Measurements from ENCODE around the gene LTB4R.
"Not testable (repeated sequence)": the region's sequence is repeated elsewhere in the genome, so short reads cannot be mapped to it uniquely, and the experiment has no call there.

The LTB4R gene

DNA sequence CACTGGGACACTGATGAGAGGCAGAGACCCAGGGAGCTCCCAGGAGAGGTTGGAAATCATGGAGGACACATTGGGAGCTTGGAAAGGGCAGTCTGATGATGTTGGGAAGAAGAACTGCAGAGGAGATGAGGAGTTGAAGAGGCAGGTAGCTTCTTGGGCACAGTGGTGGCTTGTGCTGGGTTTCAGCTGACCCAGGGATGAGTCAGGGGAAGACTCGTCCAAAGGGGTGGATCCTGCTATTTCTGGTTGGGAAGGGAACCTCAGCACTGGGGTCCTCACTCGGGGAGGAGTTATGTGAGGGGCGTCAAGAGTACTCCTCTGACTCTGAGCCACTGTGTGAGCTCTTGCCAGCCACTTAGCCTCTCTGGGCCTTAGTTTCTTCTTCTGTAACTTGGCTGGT is 12.0 kb downstream of the LTB4R start:
- no peak for DNase-seq (ENCODE audit: low read depth in 2 of 2)

DNA sequence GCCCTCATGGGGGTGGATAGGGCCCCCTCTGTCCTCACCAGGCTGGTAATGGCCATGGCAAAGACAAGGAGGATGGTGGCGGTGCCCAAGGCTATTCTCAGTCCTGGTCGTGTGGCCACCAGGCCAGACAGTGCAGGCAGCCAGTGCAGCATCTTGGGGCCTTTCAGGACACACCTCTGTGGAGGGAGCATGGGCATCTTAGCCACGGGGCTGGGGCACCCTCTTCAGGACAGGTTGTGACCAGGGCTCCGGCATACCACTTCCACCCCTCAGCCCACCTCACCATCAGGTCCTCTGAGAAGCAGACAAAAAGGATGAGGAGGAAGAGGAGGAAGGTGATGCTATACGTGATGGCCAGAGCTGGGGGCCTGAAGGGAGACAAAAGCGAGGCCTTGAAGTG is 12.7 kb downstream of the LTB4R start:
- DNase-seq (ENCODE audit: low read depth in 2 of 2): no peak

DNA sequence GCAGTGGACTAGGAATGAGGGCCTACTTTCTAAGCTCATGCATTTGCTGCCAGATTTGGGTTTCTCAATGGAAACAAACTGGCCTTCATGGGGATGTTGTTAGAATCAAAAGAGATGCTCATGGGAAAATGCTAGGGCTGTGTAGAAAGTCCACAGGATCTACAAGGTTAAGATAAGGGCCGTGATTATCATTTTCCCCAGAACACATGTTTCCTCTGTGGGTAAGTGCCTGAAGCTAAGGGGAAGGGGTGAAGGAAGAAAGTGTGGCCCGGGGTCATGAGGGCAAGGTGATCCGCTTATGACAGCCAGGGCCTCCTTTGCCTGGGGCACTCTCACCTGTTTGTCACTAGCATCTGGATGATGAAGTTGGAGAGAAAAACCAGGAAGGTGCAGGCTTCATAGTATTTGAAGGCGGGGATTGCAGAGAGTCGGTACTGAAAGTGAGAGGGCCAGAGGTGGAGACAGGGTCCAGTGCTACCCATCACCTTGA is 13.8 kb downstream of the LTB4R start:
- DNase-seq (ENCODE audit: low read depth in 2 of 2): no peak

DNA sequence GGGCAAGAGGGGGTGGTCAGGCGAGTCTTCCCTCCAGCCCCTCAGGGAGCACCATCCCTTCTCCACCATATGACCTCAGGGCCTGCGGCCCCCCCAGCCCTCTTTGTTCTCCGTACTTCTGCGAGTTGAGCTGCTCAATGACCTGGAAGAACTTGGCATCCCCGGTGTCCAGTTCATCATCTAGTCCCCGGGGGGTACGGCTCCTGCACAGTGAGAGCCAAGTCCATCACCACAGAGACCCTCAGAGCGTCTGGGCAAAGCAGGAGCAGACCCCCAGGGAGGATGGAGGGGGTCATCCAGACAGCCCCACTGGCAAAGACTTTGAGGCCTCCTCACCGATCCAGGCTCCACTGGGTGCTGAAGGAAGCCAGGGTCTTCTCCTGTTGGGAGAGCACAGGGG is 14.7 kb downstream of the LTB4R start:
- no peak for DNase-seq (ENCODE audit: low read depth in 2 of 2)

DNA sequence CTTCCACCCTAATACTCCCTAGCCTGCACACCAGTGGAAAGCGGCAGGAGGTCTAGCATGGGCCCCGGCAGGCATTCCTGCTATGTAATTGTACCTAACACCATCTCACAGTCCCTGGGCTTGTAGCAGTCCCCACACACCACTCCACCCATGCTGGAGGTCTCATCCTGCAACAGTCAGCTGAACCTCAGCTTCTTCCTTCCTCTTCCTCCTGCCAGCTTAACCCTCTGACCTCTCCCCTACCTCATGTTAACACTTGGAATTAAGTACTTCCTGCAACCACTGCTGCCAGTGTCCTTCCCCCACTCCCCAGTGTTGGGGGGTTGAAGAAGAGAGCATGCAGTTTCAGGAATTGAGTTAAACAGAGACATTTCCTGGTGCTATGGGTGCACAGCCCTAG is 16.0 kb downstream of the LTB4R start:
- DNase-seq (ENCODE audit: low read depth in 2 of 2): no peak

DNA sequence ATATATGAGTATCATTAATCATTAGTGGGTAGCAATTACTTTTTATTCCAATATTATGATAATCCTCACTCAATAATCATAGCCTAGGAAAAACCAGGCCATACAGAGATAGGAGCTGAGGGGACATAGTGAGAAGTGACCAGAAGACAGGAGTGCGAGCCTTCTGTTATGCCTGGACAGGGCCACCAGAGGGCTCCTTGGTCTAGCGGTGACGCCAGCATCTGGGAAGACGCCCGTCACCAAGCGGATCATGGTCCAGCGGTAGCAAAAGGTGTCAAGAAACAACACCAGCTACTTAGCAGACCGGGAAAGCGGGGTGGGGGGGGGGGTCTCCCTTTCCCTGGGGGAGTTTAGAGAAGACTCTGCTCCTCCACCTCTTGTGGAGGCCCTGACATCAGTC is 16.6 kb downstream of the LTB4R start:
- not testable (repeated sequence) for DNase-seq (ENCODE audit: low read depth in 2 of 2)

DNA sequence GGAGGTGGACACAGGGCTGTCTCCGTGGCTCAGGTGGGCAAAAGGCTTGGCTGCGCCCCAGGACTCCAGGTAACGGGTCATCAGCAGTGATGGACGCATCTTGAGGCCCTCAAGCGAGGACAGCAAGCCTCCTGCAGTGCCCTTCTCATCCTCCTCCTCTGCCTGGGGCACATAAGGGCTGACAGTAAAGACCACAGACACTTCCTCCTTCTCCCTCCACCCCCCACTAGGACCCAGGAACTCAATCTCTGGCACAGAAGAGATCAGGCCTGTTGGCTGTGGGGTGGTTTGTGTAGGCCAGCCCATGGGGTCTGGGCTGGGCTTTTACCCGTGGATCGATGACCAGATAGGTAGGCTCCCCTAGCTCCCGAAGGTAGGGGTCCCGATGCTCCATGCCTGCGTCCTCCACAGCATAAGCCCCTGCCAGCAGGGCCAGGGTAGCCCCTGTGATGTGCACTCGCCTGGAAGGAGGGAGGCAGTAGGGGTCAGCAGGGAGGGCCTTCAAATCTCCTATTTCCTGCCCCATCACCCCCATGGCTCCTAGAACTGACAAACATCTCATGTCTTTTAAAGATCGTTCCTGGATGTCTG is 17.9 kb downstream of the LTB4R start:
- no peak for DNase-seq (ENCODE audit: low read depth in 2 of 2)

DNA sequence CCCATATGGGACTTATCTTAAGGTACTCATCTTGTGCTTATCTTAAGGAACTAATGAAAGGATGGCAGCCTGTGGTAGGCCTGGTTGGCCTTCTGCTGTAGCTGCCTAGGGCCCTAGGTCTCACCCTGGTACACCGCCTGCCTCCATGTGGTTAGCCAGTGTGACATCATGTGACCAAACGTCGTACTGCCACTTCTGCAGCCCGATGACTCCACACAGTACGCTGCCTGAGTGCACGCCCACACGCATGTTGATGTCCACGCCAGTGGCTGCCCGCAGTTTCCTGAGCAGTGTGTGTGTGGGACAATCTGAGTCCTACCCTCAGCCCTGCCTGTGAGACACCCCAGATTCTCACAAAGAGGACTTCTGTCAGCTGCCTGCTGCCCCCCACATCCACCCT is 18.4 kb downstream of the LTB4R start:
- DNase-seq (ENCODE audit: low read depth in 2 of 2): no peak

DNA sequence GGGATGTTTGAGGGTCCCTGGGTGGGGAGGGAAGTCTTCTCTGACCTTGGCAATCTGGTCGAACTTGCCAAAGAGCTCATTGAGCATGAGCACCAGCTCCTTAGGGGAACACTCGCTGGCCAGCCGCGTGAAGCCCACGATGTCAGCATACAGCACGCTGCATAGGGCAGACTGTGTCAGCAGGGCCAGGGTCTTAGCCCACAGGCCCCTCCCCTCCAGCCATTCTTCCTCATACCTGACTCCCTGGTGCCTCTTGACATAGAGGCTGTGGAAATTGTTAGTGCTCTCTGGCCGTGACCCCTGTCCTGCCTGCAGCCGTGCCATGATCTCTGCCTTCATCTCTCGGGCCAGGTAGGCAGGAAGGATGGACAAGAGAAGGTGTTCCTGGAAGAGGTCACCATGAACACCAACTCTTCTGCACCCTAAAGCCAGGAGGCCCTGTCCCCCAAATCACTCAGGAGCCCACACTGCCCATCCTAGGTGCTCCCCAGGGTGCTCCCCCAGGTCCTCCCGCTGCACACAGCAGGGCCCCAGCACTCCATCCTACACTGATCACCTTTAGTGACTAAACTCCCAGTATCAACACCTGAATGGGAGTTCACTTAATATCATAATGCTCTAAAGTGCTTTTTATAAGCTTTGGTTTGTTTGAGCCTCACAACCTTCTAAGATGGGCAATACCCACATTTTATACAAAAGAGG is 19.8 kb downstream of the LTB4R start:
- DNase-seq (ENCODE audit: low read depth in 2 of 2): no peak

DNA sequence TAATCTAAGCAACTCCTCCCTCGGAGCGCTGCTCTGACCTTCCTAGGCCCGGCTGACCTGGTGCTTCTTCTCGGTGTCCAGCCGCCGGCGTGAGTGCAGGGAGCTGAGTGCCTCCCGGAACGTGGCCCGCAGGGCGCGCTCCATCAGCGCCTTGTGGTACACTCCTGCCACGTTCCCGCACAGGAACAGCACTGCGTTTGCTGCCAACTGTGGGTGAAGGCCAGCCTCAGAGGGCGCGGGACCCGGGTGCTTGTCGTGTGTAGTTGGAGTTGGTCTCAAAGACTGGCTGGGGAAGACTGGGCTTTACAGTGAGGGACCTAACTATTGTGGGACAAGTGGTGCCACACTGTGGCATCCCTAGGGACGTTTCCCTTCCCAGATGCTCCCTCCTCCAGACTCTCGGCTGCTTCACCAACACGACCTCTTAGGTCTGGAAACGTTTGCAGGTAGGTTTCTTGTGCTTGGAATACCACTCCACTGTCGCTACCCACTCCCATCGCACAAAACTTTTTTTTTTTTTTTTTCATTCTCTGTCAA is 20.5 kb downstream of the LTB4R start:
- no peak for DNase-seq (ENCODE audit: low read depth in 2 of 2)

DNA sequence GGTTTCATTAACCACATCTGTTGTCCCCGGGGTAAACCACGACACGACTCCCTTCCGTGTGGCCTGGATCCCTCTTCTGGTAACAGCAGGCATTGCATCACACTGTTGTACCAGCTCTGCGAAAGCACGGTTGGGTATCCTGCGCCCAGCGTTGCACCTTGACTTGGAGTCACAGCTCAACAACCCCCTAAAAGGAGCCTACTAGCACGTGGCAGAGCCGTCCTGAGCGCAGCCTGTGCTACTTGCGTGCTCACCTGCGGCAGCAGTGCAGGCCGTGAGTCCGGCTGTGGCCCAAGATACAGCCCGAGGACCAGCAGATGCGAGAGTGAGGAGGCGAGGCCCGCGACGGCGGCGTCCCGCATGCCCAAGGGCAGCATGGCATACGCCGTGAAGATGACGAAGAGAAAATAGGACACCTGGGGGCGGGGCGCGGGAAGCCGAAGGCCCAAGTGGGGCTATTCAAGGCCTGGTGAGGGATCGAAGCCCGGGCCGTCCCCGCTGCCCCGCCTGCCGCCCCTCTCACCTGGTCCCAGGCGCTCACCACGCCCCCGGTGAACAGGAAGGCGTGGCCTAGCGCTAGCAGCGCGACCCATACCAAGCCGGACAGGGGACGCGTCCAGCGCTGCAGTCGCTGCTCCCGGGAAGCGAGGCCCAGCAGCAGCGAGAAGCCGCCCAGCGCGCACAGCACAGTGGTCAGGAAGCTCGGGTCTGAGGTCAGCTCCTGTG is 21.1 kb downstream of the LTB4R start:
- DNase-seq (ENCODE audit: low read depth in 2 of 2): peak; percentile 60 to 74

DNA sequence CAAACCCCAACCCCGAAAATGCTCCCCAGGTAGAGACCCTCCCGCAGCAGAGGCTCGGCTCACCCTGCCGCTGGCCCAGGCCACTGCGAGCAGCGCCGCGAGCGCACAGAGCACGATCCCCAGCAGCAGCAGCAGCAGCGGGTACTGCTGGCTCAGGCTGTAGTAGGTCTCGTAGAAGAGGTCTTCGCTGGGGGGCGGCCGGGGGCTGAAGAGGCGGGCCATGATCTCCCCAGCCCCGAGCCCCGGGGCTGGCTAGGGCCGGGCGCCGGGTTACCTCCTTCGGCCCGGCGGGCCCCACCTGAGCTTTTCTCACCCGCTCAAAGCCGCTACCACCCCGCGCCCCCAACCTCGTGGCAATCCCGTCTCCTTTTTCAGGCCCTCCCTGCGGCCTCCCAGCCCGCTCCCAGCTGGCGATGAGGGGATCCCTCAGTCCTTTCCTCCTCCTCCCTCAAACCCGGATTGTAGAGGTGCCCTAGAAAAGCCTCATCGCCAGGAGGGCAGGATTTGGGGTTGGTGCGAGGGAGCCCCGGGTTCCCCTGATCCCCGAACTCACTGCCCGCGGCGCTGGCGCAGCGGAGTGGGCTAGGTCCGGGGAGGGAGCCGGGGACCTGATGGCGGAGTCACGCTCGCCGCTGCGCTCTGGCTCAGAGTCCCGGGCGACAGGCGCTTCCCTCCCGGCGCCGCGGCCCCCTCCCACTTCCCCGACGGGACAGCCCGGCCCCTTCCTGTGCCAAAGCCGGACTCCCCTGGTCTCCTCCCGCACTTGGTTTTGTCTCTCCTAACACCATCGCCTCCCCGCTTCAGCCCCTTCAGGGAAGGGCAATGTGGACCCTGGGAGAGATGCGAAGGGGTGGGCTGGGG is 23.4 kb downstream of the LTB4R start, which contains the start of gene ADCY4:
TSS of gene ADCY4 (minus strand) at position 641 of the 861 bp plus-strand sequence. CDS start at position 222, 419 bp downstream.
- no peak for DNase-seq (ENCODE audit: low read depth in 2 of 2)

DNA sequence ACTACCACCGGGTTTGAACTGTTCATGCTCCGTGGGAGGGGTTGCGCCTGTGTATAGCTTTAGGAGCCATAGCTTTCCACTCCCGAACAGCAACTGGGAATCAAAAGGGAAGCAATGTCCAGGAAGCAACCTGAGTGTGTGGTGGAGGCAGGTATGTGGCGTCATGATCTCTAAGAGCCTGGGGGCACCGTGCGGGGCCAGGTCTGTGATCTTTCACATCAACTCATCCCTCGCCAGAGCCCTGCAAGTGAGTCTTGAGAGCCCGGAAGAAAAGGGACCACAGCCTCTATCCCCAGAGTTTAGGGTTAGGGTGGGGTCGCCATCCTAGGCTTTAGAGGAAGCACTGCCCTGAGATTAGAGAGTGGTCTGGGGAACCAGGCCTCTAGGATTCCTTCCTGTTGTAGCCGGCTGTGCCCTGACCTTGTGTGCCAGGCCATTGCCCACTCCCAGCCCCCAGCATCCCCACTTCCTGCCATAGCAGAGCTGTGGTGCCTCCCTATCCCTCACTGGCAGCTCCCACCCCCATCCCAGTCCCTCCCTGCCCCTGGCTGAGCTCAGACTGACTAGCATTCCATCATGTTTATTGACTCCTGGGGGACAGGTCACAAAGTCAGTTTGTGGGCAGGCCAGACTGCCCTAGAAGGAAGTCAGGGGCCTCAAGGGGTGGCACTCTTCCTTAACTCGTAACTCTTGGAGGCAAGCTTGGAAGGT is 24.3 kb downstream of the LTB4R start:
- DNase-seq (ENCODE audit: low read depth in 2 of 2): no peak

DNA sequence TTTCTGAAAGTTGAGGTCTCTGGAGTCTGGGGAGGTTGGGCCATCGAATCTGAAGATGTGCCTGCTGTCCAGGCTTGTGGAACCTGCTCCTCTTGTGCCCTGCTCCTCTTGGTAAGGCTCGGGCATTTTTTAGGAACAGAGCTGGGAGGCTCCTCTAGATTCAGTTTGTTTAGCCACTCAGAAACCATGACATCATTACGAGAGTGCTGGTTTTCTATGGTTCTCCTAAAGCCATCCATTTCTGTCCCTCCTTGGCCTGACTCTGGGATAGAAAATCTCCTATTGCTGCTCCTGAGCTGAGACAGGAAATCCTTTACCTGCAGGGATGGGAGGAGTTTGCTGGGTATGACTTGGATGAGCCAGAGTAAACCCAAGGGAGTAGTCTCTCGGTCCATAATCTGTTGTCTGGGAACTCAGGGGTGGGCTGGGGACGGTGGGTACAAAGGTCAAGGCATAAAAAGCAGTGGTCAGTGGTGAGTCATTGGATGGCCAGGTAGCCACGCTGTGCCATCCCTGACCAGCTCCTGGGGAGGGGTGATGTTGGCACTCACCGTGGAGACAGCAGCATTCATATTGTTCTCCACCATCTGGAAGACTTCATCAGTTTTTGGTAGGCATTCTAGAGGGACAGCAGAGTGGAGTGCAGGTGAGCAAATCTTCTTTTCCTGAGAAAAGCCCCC is 26.0 kb downstream of the LTB4R start:
- DNase-seq (ENCODE audit: low read depth in 2 of 2): no peak

DNA sequence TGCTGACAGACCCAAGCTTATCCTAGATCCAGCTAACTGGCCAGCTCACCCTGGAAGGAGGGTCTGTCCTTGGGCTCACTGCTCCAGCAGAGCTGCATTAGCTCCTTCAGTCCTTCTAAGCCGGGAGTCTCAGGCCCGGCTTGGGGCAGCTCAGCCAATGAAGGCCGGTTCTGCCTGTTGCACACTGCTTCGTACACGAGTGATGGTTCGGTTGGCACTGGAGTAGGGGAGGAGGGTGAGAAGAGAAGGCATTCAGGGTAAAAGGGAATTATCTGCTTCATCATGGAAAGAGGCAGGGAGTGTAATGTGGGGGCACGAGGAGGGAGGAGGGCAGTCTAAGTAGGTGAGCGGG is 26.5 kb downstream of the LTB4R start:
- DNase-seq (ENCODE audit: low read depth in 2 of 2): no peak

DNA sequence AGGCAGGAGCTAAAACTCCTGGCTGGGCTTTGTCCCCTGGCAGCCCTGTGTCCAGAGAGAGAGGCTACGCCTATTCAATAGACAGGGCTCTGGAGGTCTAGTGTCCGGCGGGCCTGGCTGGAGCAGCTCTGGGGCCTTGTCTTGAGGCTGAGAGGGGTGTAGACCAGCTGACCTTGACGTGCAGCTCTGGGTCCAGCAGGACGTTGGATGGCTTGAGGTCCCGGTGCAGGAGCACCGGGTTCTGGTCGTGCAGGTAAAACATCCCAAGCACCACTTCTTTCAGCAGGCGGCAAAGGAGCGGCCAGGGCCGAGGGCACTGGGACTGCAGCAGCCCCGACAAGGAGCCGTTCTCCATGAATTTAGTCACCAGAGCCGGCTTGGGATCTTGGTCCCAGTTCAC is 27.5 kb downstream of the LTB4R start:
- no peak for DNase-seq (ENCODE audit: low read depth in 2 of 2)

DNA sequence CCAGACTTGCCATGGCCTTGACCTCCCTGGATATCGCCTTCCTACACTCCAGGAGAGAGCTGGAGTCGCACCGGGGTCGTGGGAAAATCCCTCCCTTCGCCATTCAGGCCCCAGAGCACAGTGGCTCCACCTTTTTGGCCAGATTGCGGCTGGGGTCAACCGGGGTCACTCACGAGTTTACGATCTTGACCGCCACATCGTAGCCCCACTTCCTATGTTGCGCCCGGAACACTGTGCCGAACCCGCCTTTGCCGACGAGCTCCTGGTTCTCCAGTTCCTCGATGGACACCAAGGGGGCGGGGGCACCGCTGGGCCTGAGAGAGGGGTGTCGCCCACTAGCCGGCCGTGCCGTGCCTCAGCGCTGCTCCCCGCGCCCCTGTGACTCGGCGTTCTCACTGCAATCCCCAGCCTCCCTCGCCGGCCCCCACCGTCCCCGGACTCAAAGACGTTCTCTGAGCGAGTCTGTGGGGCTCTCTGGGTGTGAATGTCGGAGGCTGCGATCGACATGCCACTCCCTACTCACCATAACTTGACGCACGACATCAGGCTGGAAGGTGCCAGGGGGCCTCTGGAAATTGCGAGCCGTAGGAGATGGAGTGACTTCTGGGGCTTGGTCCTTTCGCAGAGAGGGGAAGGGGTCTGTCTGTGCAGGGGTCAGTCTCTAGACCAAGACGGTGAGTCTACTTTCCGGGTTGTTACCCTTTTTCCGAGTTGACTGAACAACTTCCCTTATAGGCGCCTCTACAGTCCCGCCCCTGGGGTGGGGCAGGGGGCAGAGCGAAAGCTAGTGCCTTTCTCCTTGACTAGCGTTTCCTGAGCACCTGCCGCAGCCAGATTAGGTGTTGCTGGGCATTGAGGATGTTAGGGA is 28.2 kb downstream of the LTB4R start, which contains the start of gene RIPK3:
TSS of gene RIPK3 (minus strand) at position 708 of the 868 bp plus-strand sequence. CDS start at position 543, 165 bp downstream.
- peak in 1 of 2 donors; percentile 47 for DNase-seq (ENCODE audit: low read depth in 2 of 2)

DNA sequence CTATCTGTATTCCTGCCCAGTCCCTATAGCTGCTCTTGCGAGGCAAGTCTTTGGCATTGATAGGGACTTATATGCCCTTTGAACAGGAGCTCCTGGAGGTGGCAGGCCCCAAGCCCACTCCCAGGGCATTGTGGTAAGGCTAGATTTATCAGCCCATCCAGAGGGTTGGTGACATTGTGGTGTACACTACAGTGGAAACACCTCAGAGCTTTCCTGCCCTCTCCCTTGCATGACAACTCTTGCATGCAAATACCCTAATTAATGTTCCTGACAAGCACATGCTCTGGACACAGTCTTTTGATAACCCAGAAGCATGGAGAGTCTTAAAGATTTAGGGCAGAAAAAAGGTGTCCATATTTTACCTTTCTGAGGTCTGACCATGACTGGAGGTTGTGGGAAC is 29.3 kb downstream of the LTB4R start:
- no peak for DNase-seq (ENCODE audit: low read depth in 2 of 2)

DNA sequence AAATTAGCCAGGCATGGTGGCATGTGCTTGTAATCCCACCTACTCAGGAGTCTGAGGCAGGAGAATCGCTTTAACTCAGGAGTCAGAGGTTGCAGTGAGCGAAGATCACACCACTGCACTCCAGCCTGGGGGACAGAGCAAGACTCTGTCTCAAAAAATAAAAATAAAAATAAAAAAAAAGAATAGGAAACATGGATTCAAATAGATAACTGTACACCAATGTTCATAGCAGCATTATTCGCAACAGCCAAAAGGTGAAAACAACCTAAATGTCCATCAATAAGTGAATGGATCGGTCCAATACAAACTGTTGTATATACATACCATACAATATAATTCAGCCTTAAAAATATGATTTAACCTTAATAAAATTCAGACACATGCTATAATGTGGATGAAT is 31.6 kb downstream of the LTB4R start:
- DNase-seq (ENCODE audit: low read depth in 2 of 2): no peak
